ENCODE measurements around the gene TTC4.

GRCh38 chr1:54777011-54777410 lies 61.4 kb downstream of the TTC4 start:
- no peak for TF ChIP-seq EZH2 (IDR thresholded peaks at IDR 0.05; ENCODE audit: borderline replicate concordance, insufficient read depth, low read length, poor library complexity, severe bottlenecking)
- no peak for TF ChIP-seq SMC3 (conservative IDR thresholded peaks at IDR 0.05; ENCODE audit: poor library complexity)
- no peak for TF ChIP-seq CTCF (IDR thresholded peaks at IDR 0.05; ENCODE audit: poor library complexity, severe bottlenecking)
- TF ChIP-seq POLR2AphosphoS5 (IDR thresholded peaks at IDR 0.05) = no peak
